ENCODE results near the gene CTAGE1.
"Not testable (repeated sequence)": the region's sequence is repeated elsewhere in the genome, so short reads cannot be mapped to it uniquely, and the experiment has no call there.

Gene CTAGE1, protein sequence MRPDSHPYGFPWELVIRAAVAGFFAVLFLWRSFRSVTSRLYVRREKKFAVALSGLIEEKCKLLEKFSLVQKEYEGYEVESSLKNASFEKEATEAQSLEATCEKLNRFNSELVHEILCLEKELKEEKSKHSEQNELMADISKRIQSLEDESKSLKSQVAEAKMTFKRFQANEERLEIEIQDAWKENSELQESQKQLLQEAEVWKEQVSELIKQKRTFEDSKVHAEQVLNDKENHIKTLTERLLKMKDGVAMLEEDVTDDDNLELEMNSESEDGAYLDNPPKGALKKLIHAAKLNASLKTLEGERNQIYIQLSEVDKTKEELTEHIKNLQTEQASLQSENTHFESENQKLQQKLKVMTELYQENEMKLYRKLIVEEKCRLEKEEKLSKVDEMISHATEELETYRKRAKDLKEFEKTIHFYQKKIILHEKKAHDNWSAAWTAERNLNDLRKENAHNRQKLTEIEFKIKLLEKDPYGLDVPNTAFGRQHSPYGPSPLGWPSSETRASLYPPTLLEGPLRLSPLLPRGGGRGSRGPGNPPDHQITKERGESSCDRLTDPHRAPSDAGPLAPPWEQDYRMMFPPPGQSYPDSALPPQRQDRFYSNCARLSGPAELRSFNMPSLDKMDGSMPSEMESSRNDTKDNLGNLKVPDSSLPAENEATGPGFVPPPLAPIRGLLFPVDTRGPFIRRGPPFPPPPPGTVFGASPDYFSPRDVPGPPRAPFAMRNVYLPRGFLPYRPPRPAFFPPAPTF

GRCh38 chr18:22417496-22418188, at the start of gene CTAGE1:
Gene CTAGE1, minus strand, starts transcription at chr18:22417915. Its CDS starts 104 bp downstream, at chr18:22417811.
- no peak for FAIRE-seq

GRCh38 chr18:22466608-22467395, 49.1 kb upstream of the CTAGE1 start:
- FAIRE-seq: no peak

DNA sequence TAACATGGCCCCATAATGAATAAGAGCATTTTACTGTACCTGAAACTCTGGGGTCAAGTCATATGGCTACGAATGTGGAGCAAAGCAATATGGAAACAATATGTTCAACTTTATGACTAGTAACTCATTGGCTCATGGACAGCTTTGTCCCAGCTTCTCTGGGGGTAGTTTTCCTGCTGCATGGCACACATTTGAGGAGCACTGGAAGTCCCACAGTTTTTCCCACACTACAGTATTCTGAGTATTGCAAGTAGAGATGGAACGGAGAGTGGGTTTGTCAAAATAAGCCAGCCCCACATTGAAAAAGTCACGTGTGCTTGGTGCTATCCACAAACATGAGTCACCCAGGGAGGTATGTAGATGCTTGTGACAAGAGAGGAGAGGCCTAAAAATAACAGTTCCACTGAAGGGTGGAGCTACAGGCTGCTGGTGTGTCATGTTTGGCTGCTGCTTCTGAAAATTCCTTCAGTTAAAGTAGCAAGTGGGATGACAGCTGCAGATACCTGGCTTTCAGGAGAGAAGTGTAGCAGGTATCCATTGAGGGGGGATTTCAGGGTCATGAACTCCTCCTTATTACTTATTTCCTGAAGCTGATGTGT, 48.2 kb upstream of the CTAGE1 start:
- no peak for FAIRE-seq

DNA sequence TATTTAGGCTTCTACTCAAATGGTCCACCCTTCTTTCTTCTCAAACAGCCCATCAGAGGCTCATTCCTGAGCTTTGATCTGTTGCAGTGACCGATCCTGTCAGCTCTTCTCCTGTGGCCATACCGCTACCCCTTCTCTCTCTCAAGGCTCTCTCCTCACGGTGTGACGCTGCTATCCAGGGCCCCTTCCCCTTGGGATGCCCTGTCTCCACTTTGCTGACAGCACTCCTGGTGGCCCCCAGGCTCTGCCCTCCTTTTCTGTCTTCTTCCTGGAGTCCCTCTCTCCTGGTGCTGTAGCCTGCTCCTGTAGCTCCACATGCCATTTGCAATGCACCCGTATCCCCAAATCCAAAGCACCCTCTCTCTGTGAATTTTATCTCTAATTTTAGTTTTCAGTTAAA, 45.4 kb upstream of the CTAGE1 start:
- FAIRE-seq: no peak

DNA sequence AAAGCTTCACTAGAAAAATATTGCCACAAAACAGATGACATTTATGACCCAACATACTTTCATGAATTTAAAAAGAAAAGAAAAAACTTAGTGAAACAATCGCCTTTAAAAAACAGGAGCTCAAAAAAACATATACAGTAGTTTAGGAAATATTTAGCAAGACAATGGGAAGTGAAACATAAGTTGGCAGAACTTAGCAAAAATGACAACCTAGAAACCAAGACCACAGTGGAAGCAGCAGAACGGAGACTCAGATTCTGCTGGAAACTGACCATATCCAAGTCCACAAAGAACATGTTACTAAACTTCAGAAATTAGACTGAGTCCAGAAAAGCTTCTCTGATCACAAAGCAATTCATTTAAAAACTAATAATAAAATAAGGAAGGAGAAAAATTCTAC, 41.8 kb upstream of the CTAGE1 start:
- FAIRE-seq: no peak

- FAIRE-seq: no peak
Observed at GRCh38 chr18:22457524-22457923, 39.8 kb upstream of the CTAGE1 start.

DNA sequence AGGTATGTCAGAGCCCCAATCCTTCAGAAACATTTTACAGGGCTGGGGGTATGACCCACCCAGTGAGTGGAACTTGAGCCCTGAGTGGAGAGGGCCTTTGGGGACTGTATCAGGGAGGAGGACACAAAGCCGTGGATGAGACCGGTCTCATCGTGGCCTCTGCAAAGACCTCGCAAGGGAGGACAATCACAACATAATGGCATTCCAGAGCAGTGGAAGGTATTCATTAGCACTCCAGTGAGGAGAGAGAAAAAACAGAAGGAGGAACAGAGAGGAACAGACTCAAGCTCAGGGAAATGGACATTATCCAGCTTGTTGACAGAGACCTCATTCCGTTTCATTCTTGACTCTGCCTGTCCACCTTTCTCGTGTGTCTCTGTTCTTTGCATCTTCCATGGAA, 38.8 kb upstream of the CTAGE1 start:
- FAIRE-seq: no peak

DNA sequence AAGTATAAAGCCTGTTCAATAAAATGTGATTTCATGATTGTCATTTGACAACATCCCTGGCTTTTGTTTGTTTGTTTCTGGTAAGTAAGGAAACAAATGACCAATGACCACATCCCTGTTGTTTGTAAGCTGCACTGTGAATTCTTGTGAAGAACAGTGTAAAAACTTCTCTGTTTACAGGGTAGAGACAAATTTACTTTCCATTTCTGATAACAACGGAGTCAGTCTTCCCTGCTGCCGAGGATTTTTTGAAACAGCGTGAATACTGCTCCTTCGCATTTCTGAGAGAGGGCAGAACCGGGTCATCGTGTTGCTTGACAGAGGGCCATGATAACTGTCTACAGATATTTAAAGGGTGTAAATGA, 38.4 kb upstream of the CTAGE1 start:
- no peak for FAIRE-seq

- no peak for FAIRE-seq
Observed at GRCh38 chr18:22455425-22456115, 37.9 kb upstream of the CTAGE1 start.

GRCh38 chr18:22453315-22453714, 35.6 kb upstream of the CTAGE1 start:
- FAIRE-seq: no peak

DNA sequence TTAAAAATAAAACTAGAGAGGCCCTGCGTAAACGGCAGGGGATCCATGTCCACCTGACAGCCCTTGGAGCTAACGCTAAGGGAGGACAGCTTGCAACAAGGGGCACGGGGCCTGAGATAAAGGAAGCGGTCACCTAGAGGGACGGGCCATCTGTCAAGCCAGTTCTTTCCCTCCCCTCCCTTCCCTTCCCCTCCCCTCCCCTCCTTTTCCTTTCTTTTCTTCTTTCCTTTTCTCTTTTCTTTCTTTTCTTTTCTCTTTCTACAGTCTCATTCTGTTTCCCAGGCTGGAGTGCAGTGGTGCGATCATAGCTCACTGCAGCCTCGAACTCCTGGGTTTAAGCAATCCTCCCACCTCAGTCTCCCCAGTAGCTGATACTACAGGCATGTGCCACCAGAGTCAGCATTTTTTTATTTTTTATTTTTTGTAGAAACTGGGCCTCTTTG, 34.5 kb upstream of the CTAGE1 start:
- FAIRE-seq: no peak

GRCh38 chr18:22451796-22452195, 34.1 kb upstream of the CTAGE1 start:
- FAIRE-seq: no peak

GRCh38 chr18:22450766-22451165, 33.1 kb upstream of the CTAGE1 start:
- not testable (repeated sequence) for FAIRE-seq

DNA sequence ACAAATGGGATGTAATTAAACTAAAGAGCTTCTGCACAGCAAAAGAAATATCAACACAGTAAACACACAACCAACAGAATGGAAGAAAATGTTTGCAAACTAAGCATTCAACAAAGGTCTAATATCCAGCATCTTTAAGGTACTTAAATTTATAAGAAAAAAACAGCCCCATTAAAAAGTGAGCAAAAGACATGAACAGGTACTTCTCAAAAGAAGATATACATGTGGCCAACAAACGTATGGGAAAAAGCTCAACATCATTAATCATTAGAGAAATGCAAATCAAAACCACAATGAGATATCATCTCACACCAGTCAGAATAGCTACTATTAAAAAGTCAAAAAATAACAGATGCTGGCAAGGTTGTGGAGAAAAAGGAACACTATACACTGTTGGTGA, 32.6 kb upstream of the CTAGE1 start:
- FAIRE-seq: not testable (repeated sequence)

- FAIRE-seq: not testable (repeated sequence)
Observed at GRCh38 chr18:22449753-22450152, 32.0 kb upstream of the CTAGE1 start.

GRCh38 chr18:22448238-22448637, 30.5 kb upstream of the CTAGE1 start:
- FAIRE-seq: no peak

- FAIRE-seq: no peak
Observed at GRCh38 chr18:22447792-22448191, 30.1 kb upstream of the CTAGE1 start.

DNA sequence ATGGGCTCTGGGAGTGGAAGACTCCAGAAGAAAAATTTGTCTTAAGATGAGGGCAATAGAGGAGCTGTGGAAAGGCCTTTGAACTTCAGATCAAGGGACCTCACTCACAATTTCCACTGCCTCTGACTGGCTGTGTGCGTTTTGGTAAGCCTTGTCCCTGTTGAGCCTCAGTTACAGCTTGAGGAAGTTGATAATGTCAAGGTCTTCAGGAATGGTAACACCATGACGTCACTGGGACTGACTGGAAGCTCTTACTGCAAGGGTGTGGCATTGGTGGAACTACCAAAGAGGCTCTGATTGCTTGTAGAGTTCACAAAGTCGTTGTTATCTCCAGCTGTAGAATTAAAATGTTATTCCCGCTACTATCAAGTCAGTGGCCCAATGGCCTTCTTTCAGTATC, 29.2 kb upstream of the CTAGE1 start:
- FAIRE-seq: no peak

DNA sequence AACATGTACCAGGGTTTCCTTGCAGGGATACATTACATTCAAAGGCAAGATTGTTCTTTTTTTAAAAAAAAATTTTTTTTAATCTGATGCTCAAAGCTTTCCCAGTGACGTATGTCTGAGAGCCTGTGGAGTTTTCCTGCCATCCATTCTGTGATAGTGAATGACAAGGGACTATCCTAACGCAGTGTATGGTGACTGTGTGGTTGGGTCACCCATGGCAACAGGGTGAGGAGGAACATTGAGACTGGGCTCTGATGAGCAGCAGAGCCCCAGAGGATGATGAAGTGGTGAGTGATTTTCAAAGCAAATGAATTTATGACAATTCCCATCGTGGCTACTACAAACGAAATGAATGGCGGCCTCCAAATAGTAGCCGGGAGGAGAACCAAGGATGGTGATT, 28.6 kb upstream of the CTAGE1 start:
- no peak for FAIRE-seq

DNA sequence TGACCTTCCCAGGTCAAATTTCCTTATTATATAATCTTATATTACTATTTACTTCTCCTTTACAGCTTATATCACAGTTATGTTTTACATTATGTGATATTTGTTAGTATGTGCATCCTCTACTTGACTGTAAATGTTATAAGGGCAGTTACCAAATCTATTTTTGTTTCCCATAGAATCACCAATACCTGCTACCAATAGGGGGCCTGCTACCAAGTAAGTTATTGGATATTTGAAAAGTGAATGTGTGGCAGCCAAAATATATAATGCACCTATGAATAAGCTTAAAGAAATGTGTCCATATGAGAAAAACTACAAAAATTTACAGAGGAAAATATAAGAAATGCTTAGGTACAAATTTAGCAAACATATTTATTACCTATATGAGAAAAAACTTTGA, 23.9 kb upstream of the CTAGE1 start:
- no peak for FAIRE-seq

DNA sequence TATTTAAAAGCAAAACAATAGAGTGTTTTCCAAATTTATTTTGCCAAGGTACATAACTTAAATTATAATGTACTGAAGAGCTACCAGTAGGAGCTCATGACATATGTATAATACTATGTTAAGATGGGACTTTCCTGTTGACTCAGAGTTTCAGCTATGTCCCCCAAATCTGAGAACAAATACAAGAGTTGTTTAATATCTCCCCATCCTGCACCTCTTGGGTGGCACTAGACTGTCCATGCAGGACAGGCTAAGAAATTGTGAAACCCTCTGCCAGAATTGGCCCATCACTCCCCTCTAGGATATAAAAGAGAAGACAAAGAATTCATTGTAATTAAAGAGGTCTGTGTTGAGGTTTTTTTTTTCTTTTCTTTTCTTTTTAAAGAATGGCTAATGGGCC, 21.7 kb upstream of the CTAGE1 start:
- FAIRE-seq: no peak

DNA sequence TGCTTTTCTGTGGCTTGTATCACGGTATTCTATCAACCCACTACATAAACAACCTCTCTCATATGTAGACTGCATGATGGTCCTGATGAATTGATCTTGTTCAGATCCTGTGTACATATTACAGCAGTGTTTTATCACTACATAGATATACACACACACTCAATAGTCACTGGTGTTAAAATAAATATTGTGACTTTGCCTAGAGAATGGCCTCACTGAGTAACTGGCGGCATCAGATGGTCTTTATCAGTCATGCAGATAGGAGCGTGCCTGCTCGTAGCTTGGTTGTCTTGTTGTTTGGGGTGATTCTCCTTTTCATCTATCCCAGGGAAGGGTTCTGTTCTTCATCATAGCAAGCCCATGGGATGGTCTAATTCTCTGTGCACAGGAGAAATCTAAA, 18.4 kb upstream of the CTAGE1 start:
- no peak for FAIRE-seq

All from colon (tissue), 2 donors.